ENCODE data around the gene RIMBP2.

DNA sequence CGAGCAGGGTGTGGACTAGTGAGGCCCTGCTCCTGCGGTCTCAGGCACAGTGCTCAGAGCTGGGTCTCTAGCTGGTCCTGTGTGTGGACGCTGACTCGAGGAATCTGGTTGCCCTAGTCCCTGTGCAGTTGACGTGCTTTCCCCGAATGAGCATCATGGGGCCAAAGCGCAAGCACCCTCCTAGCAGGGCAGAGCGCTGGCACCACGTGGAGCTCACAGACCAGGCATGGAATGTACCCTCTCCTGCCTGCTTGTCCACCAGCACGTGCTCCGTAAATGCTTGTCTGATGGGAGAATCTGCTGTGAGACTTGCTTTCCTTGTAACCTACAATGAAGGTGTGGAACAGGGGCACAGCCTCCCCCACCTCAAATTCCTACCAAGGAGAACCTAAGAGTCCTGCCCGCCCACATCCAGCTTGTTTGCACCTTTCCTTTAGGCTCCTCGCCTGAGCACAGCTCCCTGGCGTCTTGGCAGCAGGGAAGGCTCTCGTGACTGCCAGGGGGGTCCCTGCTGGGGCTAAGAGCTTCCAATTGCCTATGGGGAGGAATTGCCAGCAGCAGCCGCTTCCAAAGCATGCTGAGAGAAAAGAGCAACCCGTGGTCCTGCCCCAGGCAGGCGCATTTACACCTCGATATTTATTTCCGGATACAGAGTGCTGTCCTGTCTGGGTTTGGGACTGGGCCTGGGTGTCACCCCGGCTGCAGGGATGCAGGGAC is 253.4 kb downstream of the RIMBP2 start:
- no peak for TF ChIP-seq POLR2A (IDR thresholded peaks at IDR 0.05; ENCODE audit: low read depth, low read length)
- TF ChIP-seq POLR2AphosphoS5 (IDR thresholded peaks at IDR 0.05; ENCODE audit: low read depth, low read length) = no peak

All from GM12892 (cell line).